Kidney (tissue), 14 donors: ENCODE data around the gene MZT1. TPM values are rescaled to one million over a fixed set of nuclear protein-coding genes. Genes with fewer than 3 reads are reported as not detected.

Source experiments
- DNase-seq, 5 donors: peaks; one replicate each; pipeline ENCODE4 v3.0.0-alpha.2; 2013 to 2020
- FAIRE-seq: peaks from 2 replicates; lab custom pipeline; 2012; peaks lifted over from hg19 to GRCh38; lab: Jason Lieb, UNC
- H3K27ac ChIP-seq, 2 donors: one replicate each; pipeline ENCODE4 v1.7.0; 2013; ENCODE audit warnings: low read depth in 2 of 2, low read length in 2 of 2, inconsistent platforms in 1 of 2
- H3K27me3 ChIP-seq: one replicate; pipeline ENCODE4 v1.7.1; 2013; ENCODE audit warnings: low read length, inconsistent platforms; ENCODE audit not compliant: control insufficient read depth, insufficient read depth
- H3K36me3 ChIP-seq, 3 donors: one replicate each; pipeline versions ENCODE4 v1.7.0 to v1.7.1; 2013; ENCODE audit warnings: low read length in 3 of 3, control low read depth in 1 of 3, inconsistent platforms in 1 of 3; ENCODE audit not compliant: insufficient read depth in 3 of 3, control insufficient read depth in 2 of 3
- H3K4me1 ChIP-seq, 3 donors: one replicate each; pipeline versions ENCODE4 v1.7.0 to v1.7.1; 2013; ENCODE audit warnings: low read length in 3 of 3, inconsistent platforms in 1 of 3, low read depth in 1 of 3; ENCODE audit not compliant: control insufficient read depth in 2 of 3, insufficient read depth in 2 of 3
- H3K4me3 ChIP-seq, 3 donors: one replicate each; pipeline versions ENCODE4 v1.7.0 to v1.8.1; 2013; ENCODE audit warnings: low read length in 3 of 3, control low read depth in 1 of 3, inconsistent platforms in 1 of 3
- H3K9ac ChIP-seq, 3 donors: one replicate each; pipeline versions ENCODE4 v1.7.0 to v1.7.1; 2013; ENCODE audit warnings: low read length in 3 of 3, control low read depth in 1 of 3, inconsistent platforms in 1 of 3
- H3K9me3 ChIP-seq, 3 donors: one replicate each; pipeline versions ENCODE4 v1.7.0 to v1.7.1; 2013; ENCODE audit warnings: low read length in 3 of 3, control low read depth in 1 of 3, inconsistent platforms in 1 of 3; ENCODE audit not compliant: control insufficient read depth in 2 of 3, insufficient read depth in 1 of 3
- intact Hi-C: fragments of 100-400 bp; cut with DNase I; formaldehyde crosslinking; loops from one replicate; pipeline ENCODE4 v1.11.1; 2022
- polyA plus RNA-seq: library from polyadenylated mRNA; stranded (reverse); fragments of 350-450 nt; fragmentation: Illumina TruSeq; extraction: RNeasy Lipid Tissue Mini Kit (QIAGEN cat#74804); gene quantifications from one replicate; pipeline ENCODE4 v1.2.3, GENCODE V29; 2014; ENCODE audit warnings: low read depth, low replicate concordance; ENCODE audit not compliant: insufficient read depth
- total RNA-seq: library from RNA; stranded (reverse); fragmentation: NEBNext Ultra II Directional; extraction: Animal tissue kit (Norgen Biotek cat#: 25700); gene quantifications from one replicate; pipeline ENCODE4 v1.2.1, GENCODE V29; 2021
- TF ChIP-seq, protein P1 (sequence below): IDR thresholded peaks from 3 replicates; pipeline ENCODE4 v1.5.1; 2012; ENCODE audit warnings: mild to moderate bottlenecking, moderate library complexity, borderline replicate concordance; ENCODE audit not compliant: insufficient read depth; ENCODE audit errors: extremely low read depth
- donor health status: control.
- donor health status: control.
- donor health status: control.
- donor health status: control.
- donor health status: control.
- donor health status: DM: yes; HTN: yes; CAD: no.
- donor health status: Normal renal cell carcinoma (clear cell type).

MZT1 gene
- total and polyA plus RNA-seq, 2 donors from 2014 or later = 6.5 to 6.8 TPM

DNA sequence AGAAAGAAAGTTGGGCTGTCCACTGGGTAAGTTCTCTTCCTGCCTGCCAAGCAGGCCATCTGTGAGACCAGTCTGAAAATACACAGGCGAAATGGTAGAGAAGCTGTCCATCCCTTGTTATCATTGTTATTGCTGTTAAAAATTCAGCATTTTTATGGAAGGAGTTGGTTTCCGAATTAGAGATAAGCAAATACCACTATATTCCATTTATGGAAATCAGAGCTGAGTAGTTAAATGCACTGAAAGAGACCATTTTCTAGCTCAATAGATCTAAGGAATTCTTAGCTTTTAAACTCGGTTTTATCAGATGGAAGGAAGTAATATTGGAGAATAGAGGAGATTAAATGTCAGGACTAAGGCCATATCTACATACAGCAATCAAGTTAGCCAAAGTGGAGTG, 40.7 kb downstream of the MZT1 start:
- H3K4me1 ChIP-seq = no peaks in the 10 kb centered on the region
- H3K27me3 ChIP-seq = no peaks in the 10 kb centered on the region
- TF ChIP-seq, protein P1, sequence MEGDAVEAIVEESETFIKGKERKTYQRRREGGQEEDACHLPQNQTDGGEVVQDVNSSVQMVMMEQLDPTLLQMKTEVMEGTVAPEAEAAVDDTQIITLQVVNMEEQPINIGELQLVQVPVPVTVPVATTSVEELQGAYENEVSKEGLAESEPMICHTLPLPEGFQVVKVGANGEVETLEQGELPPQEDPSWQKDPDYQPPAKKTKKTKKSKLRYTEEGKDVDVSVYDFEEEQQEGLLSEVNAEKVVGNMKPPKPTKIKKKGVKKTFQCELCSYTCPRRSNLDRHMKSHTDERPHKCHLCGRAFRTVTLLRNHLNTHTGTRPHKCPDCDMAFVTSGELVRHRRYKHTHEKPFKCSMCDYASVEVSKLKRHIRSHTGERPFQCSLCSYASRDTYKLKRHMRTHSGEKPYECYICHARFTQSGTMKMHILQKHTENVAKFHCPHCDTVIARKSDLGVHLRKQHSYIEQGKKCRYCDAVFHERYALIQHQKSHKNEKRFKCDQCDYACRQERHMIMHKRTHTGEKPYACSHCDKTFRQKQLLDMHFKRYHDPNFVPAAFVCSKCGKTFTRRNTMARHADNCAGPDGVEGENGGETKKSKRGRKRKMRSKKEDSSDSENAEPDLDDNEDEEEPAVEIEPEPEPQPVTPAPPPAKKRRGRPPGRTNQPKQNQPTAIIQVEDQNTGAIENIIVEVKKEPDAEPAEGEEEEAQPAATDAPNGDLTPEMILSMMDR = no peak
- DNase-seq (no peak), FAIRE-seq (no peak)
- no peaks in the 10 kb centered on the region for H3K9me3 ChIP-seq
- intact Hi-C loops = no loop called here
- H3K27ac ChIP-seq = no peak overlapping the region
- H3K4me3 ChIP-seq = no peak overlapping the region
- H3K9ac ChIP-seq = no peak overlapping the region
- H3K36me3 ChIP-seq = no peaks in the 10 kb centered on the region

GRCh38 chr13:72680353-72680752, 47.1 kb downstream of the MZT1 start:
- no peaks in the 10 kb centered on the region for H3K4me1 ChIP-seq
- H3K36me3 ChIP-seq = no peaks in the 10 kb centered on the region
- intact Hi-C loops = no loop called here
- DNase-seq (no peak), FAIRE-seq (no peak)
- no peak overlapping the region for H3K9ac ChIP-seq
- H3K4me3 ChIP-seq = no peak overlapping the region
- no peaks in the 10 kb centered on the region for H3K9me3 ChIP-seq
- H3K27me3 ChIP-seq = no peaks in the 10 kb centered on the region
- TF ChIP-seq, protein P1 = no peak
- no peak overlapping the region for H3K27ac ChIP-seq

GRCh38 chr13:72678312-72678711, 49.1 kb downstream of the MZT1 start:
- H3K36me3 ChIP-seq = no peaks in the 10 kb centered on the region
- no peak overlapping the region for H3K4me3 ChIP-seq
- H3K4me1 ChIP-seq = no peaks in the 10 kb centered on the region
- DNase-seq = peak in 2 of 5 donors; percentile 46 to 72
- H3K27me3 ChIP-seq = no peaks in the 10 kb centered on the region
- H3K9ac ChIP-seq = no peak overlapping the region
- FAIRE-seq = peak; percentile 44
- intact Hi-C loops = no loop called here
- no peak overlapping the region for H3K27ac ChIP-seq
- H3K9me3 ChIP-seq = no peaks in the 10 kb centered on the region
- TF ChIP-seq, protein P1 = no peak

DNA sequence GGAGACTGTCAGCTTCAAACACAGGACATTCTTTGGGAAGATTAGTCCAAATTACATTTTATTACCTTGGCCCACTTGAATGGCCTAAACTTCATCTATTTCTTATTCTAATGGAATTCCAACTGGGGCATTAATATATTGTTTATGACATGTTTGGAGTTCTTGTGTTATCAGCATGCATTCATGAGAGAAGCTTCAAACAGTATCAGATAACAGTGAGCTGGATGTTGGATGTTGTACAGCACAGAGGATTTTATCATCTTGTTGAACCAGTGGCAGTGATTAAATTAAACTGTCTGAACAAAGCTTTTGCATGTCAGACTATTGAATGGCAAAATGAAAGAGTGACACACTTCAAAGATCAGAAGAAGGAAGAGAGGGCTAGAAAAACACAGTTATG, 50.0 kb downstream of the MZT1 start:
- Histone ChIP-seq H3K4me1 (no peaks in the 10 kb centered on the region), H3K36me3 (no peaks in the 10 kb centered on the region), H3K27ac (no peak overlapping the region), H3K9me3 (no peaks in the 10 kb centered on the region), H3K27me3 (no peaks in the 10 kb centered on the region), H3K9ac (no peak overlapping the region), H3K4me3 (no peak overlapping the region)
- DNase-seq = peak in 2 of 5 donors; percentile 35 to 48
- TF ChIP-seq, protein P1 = no peak
- FAIRE-seq = no peak
- intact Hi-C loops = no loop called here
